HepG2 (cell line): ENCODE data around the gene CYB5B. TPM values are rescaled to one million over a fixed set of nuclear protein-coding genes. Genes with fewer than 3 reads are reported as not detected.

Experiments
- ATAC-seq: fragments of 200-7000 bp; cut with Tn5 transposase; 3 replicates; pipeline ENCODE4 v1.9.1; 2020; ENCODE audit warnings: mild to moderate bottlenecking, moderate library complexity
- BruUV-seq: library from RNA; stranded (reverse); fragments of 400-500 nt; replicated peaks from 2 replicates; lab custom pipeline; 2021; lab: Mats Ljungman, UMichigan
- CTCF ChIA-PET: fragments of 300-600 bp; formaldehyde crosslinking; extraction: SDS; loops from one replicate; lab custom pipeline; 2021; ENCODE audit warnings: low total read pairs, inconsistent platforms, low intra/inter-chr PET ratio; lab: Yijun Ruan, JAX
- POLR2A ChIA-PET: fragments of 350-600 bp; sonication (Branson Sonifier 250); formaldehyde crosslinking; loops from one replicate; lab custom pipeline; 2020; ENCODE audit warnings: antibody characterized with exemption, inconsistent platforms; lab: Yijun Ruan, JAX
- DNase-seq: peaks from one replicate; pipeline ENCODE4 v3.0.0-alpha.2; 2015; ENCODE audit warnings: low spot score
- FAIRE-seq: peaks from 3 replicates; lab custom pipeline; 2011; peaks lifted over from hg19 to GRCh38; lab: Jason Lieb, UNC
- H2AFZ ChIP-seq: one replicate; pipeline ENCODE4 v1.6.1; 2011; ENCODE audit warnings: low read length, inconsistent platforms
- H3K27ac ChIP-seq: fragments of 300-600 bp; 3 replicates; pipeline ENCODE4 v1.8.0; 2011; ENCODE audit warnings: mixed run types, mild to moderate bottlenecking, mixed read lengths, low read length, inconsistent platforms; ENCODE audit not compliant: insufficient read depth; ENCODE audit errors: extremely low read length
- H3K27me3 ChIP-seq, 2 experiments: fragments of 200-600 bp in 1 of 2; 2 replicates in 1 of 2; 3 replicates in 1 of 2; pipeline versions ENCODE4 v1.6.0 to v1.8.0; 2011; ENCODE audit warnings: low read length in 2 of 2, mild to moderate bottlenecking in 2 of 2, moderate library complexity in 2 of 2, inconsistent platforms in 1 of 2; ENCODE audit not compliant: insufficient read depth in 2 of 2, control insufficient read depth in 1 of 2
- H3K36me3 ChIP-seq, 2 experiments: fragments of 200-600 bp in 1 of 2; replicated peaks in 1 of 2; 2 replicates in 1 of 2; 3 replicates in 1 of 2; pipeline versions ENCODE4 v1.5.1 to v1.8.0; 2011; ENCODE audit warnings: low read length in 2 of 2, inconsistent platforms in 1 of 2; ENCODE audit not compliant: insufficient read depth in 2 of 2, control insufficient read depth in 1 of 2
- H3K4me1 ChIP-seq: 2 replicates; pipeline ENCODE4 v1.5.1; 2012; ENCODE audit warnings: low read length, inconsistent platforms; ENCODE audit not compliant: insufficient read depth
- H3K4me2 ChIP-seq: 2 replicates; pipeline ENCODE4 v1.6.0; 2011; ENCODE audit warnings: low read depth, low read length, inconsistent platforms
- H3K4me3 ChIP-seq, 3 experiments: fragments of 200-600 bp in 1 of 3; sonication (generic), shearing (Covaris generic) in 1 of 3; replicated peaks in 1 of 3; 2 replicates each; pipeline ENCODE4 v1.5.1; 2011 to 2016; ENCODE audit warnings: low read length in 3 of 3, inconsistent platforms in 2 of 3, low read depth in 2 of 3, mild to moderate bottlenecking in 2 of 3, control low read depth in 1 of 3, mixed read lengths in 1 of 3; ENCODE audit not compliant: insufficient read depth in 1 of 3
- H3K79me2 ChIP-seq: one replicate; pipeline ENCODE4 v1.6.1; 2011; ENCODE audit warnings: low read length, inconsistent platforms; ENCODE audit not compliant: insufficient read depth
- H3K9ac ChIP-seq: 2 replicates; pipeline ENCODE4 v1.6.0; 2011; ENCODE audit warnings: mild to moderate bottlenecking, low read depth, low read length, inconsistent platforms; ENCODE audit not compliant: insufficient read depth
- H3K9me3 ChIP-seq: 2 replicates; pipeline ENCODE4 v1.5.1; 2012; ENCODE audit warnings: mild to moderate bottlenecking, low read length
- H4K20me1 ChIP-seq: 2 replicates; pipeline ENCODE4 v1.6.0; 2011; ENCODE audit warnings: inconsistent platforms, mild to moderate bottlenecking, low read length, moderate library complexity; ENCODE audit not compliant: insufficient read depth
- GFI1 ChIP-seq: sonication (generic); formaldehyde crosslinking; IDR thresholded peaks from 2 replicates; pipeline ENCODE4 v1.5.0; 2020; ENCODE audit warnings: missing genetic modification reagents, mild to moderate bottlenecking, borderline replicate concordance
- MTF1 ChIP-seq: sonication (generic); formaldehyde crosslinking; IDR thresholded peaks from 2 replicates; pipeline ENCODE4 v1.5.0; 2020; ENCODE audit warnings: missing genetic modification reagents
- SUZ12 ChIP-seq: fragments of 150-350 bp; IDR thresholded peaks from 2 replicates; pipeline ENCODE4 v1.6.1; 2014; ENCODE audit warnings: low read depth, low read length
- ZKSCAN1 ChIP-seq: fragments of 150-350 bp; IDR thresholded peaks from 2 replicates; pipeline ENCODE4 v1.6.1; 2014; ENCODE audit warnings: low read length
- WGBS: methylation state at CpG from one replicate; pipeline ENCODE4 v1.1.6; 2017; ENCODE audit warnings: low lambda C conversion rate; 5-methylcytosine and 5-hydroxymethylcytosine counted together
- in situ Hi-C: cut with HindIII; loops from 2 replicates; pipeline ENCODE4 v1.10.0; 2017; ENCODE audit warnings: low pct_unique_long_range_greater_than_20kb; ENCODE audit not compliant: extremely low pct_ligation_motif_present
- intact Hi-C: fragments of 100-400 bp; cut with micrococcal nuclease; formaldehyde crosslinking; loops from one replicate; pipeline ENCODE4 v1.10.0; 2022; ENCODE audit not compliant: unreplicated experiment
- polyA plus RNA-seq, 8 experiments: library from polyadenylated mRNA; depleted of rRNA in 3 of 8; stranded (reverse) in 7 of 8; unstranded in 1 of 8; fragments of >200 nt; fragmentation: Illumina TruSeq in 4 of 8; extraction: Trizol in 4 of 8; gene quantifications; 2 replicates each; pipeline versions ENCODE4 v1.2.1 to v1.2.3, GENCODE V29; 2011 to 2016; ENCODE audit warnings: low read depth in 4 of 8, missing spikeins in 1 of 8, mixed read lengths in 1 of 8; ENCODE audit not compliant: insufficient read depth in 1 of 8
- total RNA-seq, 5 experiments: library from RNA; depleted of rRNA; stranded (reverse); fragments of >200 nt; fragmentation: Illumina TruSeq; extraction: Trizol; gene quantifications; 2 replicates each; pipeline ENCODE4 v1.2.3, GENCODE V29; 2016; ENCODE audit warnings: low read depth in 1 of 5

The CYB5B gene
- total and polyA plus RNA-seq, 2 of the 13 experiments (the other 11 are each of a cell fraction or from before 2014, with no cell fraction given) = 234 to 432 TPM

DNA sequence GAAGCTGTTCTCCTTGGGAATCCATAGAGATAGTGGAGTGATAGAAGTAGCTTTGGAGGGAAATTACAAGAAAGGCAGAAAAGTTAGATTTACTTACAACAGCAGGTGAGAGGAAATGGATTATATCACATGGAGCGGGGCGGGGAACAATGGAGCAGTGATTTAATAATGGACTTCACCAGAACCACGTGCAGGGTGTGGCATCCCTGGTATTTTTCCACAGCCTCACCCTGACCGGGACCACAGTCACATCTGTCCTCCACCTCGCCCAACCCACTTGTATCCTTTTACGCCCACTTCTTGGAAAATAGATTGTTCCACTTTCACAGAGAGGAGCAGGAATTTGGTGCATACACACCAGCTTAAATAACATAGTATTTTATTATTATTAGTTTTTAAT, 15.9 kb upstream of the CYB5B start:
- TF ChIP-seq GFI1 (CRISPR knock-in tag) (0 out of 2 replicates have a peak, but pooled peaks have one; percentile 24), SUZ12 (no peak)
- intact Hi-C loops = no loop called here
- WGBS = 84% methylated on average over 6 of the region's 6 CpGs
- ChIA-PET POLR2A (interaction anchor here (1.4 kb wide), 1 partner anchor 10 kb away, joined by 6 read pairs; no protein-coding TSS in a partner anchor), CTCF (no interaction called here)
- no peaks in the 10 kb centered on the region for H3K36me3 ChIP-seq
- no peak overlapping the region for H3K4me3 ChIP-seq
- no peaks in the 10 kb centered on the region for H3K9me3 ChIP-seq
- H2AFZ ChIP-seq = no peak overlapping the region
- no TSS peak for BruUV-seq
- DNase-seq = no peak
- no peaks in the 10 kb centered on the region for H3K27me3 ChIP-seq
- peaks cover 74% of the 10 kb centered on the region for H3K4me1 ChIP-seq
- H4K20me1 ChIP-seq = no peaks in the 10 kb centered on the region
- H3K9ac ChIP-seq = no peak overlapping the region
- H3K79me2 ChIP-seq = no peaks in the 10 kb centered on the region
- no peak overlapping the region for H3K27ac ChIP-seq
- no peak for ATAC-seq
- in situ Hi-C loops = no loop called here
- FAIRE-seq = no peak
- no peak overlapping the region for H3K4me2 ChIP-seq

DNA sequence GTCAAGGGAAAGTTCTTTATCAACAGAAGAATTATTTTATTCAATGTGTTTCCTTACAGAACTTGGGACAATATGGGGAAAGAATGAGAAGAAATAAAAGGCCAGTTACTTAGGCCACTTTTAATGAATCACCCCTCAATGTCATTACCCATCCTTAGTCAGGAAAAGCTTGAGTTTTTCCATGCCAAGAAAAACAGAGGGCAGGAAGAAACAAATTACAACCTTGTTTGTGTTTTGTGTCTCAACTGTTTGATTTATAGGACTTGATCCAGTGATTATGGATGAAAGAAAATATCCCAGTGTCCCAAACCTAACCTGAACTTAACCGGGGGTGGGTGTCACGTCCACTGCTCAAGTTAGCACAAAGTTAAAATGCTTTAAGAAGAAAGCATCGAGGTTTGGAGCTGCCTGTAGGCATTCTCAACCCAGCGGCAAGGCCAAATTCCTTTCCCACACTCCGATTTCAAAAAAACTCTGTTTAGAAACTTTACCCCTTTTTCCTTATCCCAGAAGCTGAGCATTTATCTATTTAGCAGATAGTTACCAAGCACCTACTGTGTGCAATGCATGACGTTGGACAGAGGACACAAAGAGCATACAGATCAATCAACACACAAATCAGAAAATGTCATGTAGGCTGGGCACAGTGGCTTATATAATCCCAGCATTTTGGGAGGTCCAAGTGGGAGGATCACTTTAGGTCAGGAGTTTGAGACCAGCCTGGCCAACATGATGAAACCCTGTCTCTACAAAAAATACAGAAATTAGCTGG, 14.0 kb upstream of the CYB5B start:
- H3K36me3 ChIP-seq = no peaks in the 10 kb centered on the region
- intact Hi-C loops = no loop called here
- no peak overlapping the region for H2AFZ ChIP-seq
- no peaks in the 10 kb centered on the region for H4K20me1 ChIP-seq
- H3K4me3 ChIP-seq = no peak overlapping the region
- no peak overlapping the region for H3K4me2 ChIP-seq
- peaks cover 73% of the 10 kb centered on the region for H3K4me1 ChIP-seq
- 88% methylated on average over 6 of the region's 6 CpGs for WGBS
- DNase-seq = no peak
- no peaks in the 10 kb centered on the region for H3K79me2 ChIP-seq
- CTCF ChIA-PET = no interaction called here
- peak overlapping the region; percentile 2 for H3K27ac ChIP-seq
- no peaks in the 10 kb centered on the region for H3K9me3 ChIP-seq
- no peak overlapping the region for H3K9ac ChIP-seq
- no peak for FAIRE-seq
- no peaks in the 10 kb centered on the region for H3K27me3 ChIP-seq
- POLR2A ChIA-PET = no interaction called here
- in situ Hi-C loops = no loop called here
- TF ChIP-seq ZKSCAN1 (peak; percentile 80), MTF1 (CRISPR knock-in tag) (no peak)
- no peak for ATAC-seq
- BruUV-seq = no TSS peak
